GM18868 (cell line): ENCODE results near the gene GNG14.
"Not testable (repeated sequence)": the region's sequence is repeated elsewhere in the genome, so short reads cannot be mapped to it uniquely, and the experiment has no call there.

ENCODE experiments used
- ATAC-seq: cut with Tn5 transposase; IDR thresholded peaks from one replicate; pipeline ENCODE4 v1.9.1; 2021; ENCODE audit warnings: mild to moderate bottlenecking, moderate library complexity; ENCODE audit not compliant: unreplicated experiment

Gene GNG14

DNA sequence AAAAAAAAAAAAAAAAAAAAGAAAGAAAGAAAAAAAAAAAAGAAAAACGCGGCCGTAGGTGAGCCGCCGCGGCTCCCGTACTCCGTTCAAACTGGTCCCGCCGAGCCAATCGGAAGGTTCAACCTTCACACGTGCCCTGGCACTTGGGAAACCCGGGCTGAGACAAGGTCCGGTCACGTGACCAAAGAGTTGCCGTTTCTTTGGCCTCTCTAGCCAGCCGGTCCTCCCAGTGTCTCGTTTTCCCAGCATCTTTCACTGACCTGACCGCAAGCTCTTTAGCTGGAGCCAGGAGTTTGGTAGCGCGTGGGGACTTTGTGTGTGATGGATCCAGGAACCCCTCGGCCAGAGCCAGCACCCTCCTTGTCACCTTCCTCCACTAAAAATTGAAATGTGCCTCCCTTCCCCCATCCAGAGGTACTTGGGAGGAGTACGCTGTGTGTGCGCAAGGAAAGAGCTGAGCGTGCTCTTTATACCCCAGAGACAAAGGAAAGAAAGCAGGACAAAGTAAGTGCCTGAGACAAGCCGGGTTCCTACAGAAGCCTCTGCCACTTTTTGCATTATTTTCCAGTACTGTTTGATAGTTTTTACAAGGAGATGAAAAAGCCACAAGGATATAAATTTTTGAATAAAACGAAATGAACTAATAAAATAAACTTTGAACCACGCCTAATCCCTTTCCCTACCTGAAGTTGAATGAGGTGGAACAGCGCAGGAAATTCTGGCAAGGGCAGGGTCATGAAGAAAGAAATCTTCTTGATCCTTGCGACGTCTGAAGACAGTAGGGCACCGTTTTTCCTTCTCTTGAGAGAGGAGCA is 35.0 kb downstream of the GNG14 start:
- peak; percentile 67 for ATAC-seq

DNA sequence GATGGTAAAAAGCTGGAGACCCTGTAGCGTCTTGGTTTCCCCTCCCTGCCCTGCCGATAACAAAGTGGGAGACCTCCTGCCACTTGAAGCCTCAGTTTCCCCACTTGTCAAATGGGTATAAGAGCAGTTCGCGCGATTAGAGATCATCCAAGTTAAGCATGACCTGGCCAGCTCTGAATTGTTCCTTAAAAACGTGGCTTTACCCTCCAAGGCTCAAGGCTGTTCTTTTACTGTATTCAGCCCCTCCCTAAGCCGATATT is 35.5 kb downstream of the GNG14 start:
- ATAC-seq: no peak

DNA sequence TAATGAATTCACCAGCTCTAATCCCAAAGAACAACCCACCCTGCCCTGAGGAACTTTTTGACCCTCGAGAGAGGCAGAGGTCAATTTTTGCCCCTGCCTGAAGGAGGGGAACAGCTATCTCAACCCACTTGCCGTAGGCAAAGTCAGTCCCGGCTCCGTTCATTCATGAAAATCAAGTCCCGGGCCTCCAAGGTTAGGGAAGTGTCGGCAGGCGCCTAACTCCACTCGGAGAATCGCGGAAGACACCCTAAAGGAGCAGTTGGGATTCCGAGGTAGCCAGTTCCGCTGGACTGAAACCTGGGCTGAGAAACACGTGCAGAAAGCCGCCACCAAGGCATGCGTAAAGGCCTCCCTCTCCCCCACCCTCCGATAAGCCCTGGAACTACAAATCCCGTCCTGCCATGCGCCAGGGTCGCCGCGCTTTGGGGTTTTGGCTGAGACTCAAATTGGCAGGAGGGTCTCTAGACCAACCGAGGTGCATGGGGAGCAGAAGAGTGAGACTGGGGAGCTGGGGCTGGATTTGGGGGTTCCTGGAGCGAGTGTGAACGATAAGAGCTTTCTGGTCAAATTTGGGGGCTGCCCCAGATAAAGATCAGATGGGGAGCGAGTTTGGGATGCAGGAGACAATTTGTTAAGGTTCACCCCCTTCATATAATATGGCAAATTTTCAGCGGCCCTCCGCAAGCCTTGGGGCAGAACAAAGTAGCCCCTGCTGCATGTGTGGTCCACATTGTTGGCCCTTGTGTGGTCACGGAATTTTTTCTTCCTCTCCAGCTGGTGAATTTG is 36.0 kb downstream of the GNG14 start, which contains the start of gene TNPO2:
Gene TNPO2, minus strand, starts transcription at position 292 of the 786 bp plus-strand sequence. CDS start 2,955 bp downstream, outside the sequence.
- no peak for ATAC-seq

DNA sequence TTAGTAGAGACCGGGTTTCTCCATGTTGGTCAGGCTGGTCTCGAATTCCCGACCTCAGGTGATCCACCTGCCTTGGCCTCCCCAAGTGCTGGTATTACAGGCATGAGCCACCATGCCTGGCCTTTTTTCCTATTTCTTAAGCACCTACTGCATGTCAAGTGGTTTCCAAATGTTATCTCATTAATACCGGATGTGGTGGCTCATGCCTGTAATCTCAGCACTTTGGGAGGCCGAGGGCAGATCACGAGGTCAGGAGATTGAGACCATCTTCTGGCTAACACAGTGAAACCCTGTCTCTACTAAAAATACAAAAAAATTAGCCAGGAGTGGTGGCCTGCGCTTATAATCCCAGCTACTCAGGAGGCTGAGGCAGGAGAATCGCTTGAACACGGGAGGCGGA is 37.8 kb downstream of the GNG14 start:
- not testable (repeated sequence) for ATAC-seq

DNA sequence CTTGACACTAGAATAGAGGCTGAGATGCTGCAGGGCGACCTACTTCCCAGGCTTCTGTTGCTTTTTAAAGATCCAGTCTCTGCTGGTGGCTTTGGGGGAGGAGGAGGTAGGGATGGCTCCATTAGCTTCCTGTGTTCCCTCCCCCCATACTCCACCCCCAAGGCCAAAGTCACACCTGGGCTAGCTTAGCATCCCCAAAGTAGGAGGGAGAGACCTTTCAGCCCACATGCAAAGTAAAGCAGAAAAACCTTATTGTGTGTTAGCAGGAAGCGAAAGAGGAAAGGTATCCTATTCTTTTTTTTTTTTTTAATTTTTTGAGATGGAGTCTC is 39.2 kb downstream of the GNG14 start:
- ATAC-seq: no peak

DNA sequence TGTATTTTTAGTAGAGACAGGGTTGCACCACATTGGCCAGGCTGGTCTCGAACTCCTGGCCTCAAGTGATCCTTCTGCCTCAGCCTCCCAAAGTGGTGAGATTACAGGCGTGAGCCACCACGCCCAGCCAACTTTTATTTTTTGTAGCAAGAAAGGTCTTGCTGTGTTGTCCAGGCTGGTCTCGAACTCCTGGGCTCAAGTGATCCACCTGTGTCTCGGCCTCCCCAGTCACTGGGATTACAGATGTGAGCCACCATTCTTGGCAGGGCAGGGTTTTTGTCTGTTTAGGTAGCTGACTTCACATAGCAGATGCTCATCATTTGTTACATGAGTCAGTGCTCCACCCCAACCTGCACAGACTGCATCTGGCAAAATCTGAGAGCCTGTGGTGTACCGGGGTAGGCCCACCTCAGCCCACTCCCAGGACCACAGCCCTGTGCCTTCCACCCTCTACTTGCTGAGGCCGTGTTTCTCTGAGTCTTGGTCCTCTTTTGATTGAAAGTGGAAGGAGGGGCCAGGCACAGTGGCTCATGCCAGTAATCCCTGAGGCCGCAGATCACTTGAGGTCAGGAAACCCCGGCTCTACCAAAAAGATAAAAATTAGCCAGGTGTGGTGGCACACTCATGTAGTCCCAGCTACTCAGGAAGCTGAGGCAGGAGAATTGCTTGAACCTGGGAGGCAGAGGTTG is 40.1 kb downstream of the GNG14 start:
- ATAC-seq: no peak

DNA sequence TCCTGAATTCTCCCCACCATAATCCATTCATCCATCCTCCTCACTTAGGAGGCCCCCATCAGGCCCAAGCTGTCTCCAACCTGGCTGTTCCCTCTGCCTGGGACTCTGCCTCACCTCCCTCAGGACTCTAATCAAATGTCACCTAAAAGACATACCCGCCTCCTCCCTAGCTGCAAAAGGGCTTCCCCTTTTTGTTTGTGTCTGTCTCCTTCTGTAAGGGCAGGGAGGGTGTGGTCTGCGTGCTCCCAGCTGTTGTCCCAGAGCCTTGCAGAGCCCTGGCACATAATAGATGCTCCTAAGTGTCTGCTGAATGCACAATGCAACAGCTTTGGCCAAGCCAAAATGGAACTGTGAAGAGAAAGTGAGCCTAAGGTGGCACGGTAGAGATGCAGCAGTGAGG is 42.3 kb downstream of the GNG14 start:
- no peak for ATAC-seq

DNA sequence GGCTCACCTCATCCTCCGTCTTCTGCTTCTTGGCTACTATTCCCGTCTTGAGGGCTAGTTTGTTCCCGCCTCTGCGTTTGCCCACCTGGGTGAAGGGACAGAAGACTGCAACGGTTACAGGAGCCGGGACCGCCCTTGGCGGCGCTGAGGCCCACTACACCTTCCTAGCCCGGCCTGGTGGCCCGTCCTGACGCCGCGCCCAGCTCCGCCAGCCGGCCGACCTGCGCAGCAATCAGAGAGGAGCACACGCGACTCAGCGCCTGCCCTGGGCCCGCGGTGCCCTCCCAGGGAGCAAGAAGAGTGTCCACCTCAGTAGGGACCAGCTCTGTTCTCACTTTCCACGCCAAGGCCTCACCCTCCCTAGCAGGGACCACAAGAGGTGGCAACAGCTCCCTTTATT is 43.5 kb downstream of the GNG14 start:
- ATAC-seq: no peak

DNA sequence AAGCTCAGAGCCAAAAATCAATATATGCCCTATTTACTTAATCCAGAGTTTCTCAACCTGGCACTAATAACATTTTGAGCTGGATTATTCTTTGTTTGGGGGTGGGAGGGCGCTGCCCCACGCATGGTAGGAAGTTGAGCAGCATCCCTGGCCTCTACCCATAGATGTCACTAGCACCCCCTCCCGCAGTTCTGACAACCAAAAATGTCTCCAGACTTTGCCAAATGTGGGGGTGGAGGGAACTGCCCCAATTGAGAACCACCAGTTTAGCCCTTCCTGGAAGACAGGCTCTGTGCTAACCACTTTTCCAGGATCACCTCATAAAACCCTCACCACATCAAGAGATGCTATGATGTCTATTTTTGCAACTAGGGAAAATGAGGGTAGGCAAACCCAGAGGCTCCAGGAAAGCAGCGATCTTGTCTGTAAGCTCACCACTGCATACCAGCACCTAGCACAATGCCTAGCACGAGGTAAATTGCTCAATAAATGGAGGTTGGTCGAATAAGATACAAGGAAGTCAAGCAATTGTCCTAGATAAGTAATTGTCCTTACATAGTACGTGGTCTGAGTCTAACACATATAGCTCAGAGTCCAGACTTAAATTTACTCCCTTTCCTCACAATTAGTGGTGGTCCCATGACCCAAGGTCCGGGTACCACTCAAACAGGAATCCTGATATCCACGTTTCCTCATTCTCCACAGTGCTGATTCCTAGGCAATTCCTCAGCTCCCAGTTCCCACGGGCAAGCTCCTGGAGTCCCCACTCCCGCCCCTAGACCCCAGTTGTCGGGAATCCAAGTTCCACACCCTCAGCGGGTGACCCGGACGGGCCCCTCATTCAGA is 45.8 kb downstream of the GNG14 start:
- ATAC-seq: no peak

DNA sequence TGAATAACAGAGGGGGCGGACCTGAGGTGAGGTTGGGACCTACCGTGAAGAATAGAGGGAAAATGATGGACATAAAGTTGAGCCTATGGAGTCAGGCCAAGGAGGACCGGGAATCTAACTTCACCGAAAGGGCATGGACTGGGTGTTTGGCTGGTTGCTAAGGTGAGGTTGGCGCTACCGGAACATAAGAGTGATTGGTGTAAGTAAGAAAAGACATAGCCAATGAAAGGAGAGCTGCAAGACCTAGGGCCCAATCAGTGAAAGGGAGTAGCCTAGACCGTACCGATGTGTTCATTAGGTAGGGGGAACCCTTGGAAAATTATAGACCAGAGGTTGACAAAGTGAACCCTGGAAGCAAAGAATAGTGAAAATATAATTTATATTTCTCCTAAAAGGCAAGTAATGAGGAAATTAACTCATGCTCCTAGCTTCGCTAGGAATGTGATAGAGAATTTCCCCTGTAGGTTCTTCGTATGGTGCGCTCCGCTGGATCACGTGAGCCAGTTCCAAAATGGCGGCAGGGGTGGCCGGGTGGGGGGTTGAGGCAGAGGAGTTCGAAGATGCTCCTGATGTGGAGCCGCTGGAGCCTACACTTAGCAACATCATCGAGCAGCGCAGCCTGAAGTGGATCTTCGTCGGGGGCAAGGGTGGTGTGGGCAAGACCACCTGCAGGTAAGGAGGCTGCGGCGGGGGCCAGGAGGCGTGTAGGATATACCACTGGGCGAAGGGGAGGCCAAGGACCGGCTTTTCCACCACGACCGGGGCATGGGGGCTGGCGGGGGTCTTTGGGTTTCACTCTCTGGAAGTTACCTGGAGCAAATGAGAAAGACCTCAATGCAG is 49.4 kb downstream of the GNG14 start, which contains the start of gene GET3:
Gene GET3, plus strand, starts transcription at position 503 of the 840 bp plus-strand sequence. Its CDS starts 9 bp downstream, at position 512.
- ATAC-seq: peak; percentile 80

DNA sequence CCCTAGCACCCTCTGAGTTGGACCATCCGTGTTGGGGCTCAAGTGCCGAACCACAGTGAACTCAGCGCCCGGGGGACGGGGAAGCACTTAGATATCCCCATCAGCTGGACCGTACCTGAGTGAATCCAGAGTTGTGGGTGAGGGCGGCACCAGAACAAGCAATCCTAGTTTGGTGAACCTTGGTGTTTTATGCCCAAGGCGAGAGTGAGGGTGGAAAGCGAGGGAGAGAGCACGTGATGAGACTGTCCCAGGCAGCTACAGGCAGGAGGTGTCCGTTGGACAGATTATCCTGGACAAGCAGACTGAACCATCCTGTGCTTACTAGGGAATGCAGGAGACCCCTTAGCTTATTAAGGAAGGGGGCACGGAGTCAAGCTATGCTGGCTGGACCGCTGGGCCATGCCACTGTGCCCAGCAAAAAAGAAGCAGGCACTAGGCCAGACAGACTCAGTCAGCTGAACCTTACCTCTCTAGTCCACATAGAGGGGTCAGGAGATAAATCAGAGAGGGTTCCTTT is 50.1 kb downstream of the GNG14 start:
- ATAC-seq: no peak
